ENCODE data around the gene KLF13. TPM values are rescaled to one million over a fixed set of nuclear protein-coding genes. Genes with fewer than 3 reads are reported as not detected.
A peak's percentile ranks its signal among the peaks of the same experiment; 100 is the strongest.

The KLF13 gene
- 100 to 1,000 TPM; 235 to 264 TPM for total RNA-seq

DNA sequence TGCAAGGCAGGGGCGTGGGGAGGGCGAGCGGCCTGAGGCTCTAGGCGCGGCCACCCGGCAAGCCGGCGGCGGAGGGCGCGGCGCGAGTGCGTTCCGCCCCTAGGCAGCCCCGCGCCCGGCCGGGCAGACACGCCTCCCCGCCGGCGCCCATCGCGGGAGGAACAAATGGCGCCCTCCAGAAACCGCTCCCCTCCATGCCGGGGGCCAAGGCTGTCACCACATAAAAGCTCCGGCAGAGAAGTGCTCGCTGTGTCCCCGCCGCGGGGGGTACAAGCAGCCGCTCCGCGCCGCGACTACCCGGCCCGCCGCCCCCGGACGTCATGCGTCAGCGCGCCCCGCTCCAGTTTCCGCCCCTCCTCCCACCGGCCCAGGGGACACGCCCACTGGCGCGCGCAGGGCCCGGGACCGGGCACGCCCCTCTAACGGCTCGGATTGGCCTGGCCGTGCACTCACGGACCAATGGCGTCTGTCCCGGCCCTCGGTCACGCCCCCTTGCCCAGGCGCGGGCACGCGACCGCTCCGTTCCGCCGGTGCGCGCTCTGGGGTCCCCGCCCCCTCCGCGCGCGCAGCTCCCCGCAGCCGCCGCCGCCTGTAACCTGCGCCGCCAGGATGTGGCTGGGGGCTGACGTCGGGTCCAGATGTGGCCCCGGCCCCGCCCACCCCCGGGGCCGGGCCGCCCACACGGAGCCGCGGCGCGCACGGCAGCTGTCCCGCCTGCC is at the start of gene KLF13:
TSS of gene KLF13 (plus strand) at position 680 of the 719 bp plus-strand sequence. CDS start 378 bp downstream, outside the sequence.
- Mint-ChIP-seq H3K9me3 (peaks cover 5% of the 10 kb centered on the region), H3K4me3 (peak within 1 kb of the TSS; percentile 86), H3K27me3 (no peaks in the 10 kb centered on the region), H3K4me1 (peaks cover 50% of the 10 kb centered on the region), H3K36me3 (ENCODE audit: low read depth) (peaks cover 48% of the 10 kb centered on the region), H3K27ac (peak within 1 kb of the TSS; percentile 77)
- CTCF ChIA-PET = interaction anchor here (0.7 to 2.5 kb wide), 8 partner anchors 10 to 162 kb away, joined by 3 to 9 read pairs (median 4); no protein-coding TSS in a partner anchor
- DNase-seq = peak; percentile 99
- POLR2A ChIA-PET = interaction anchor here (0.8 to 0.9 kb wide), 3 partner anchors 27 to 111 kb away, joined by 3 to 6 read pairs (median 6); no protein-coding TSS in a partner anchor

GRCh38 chr15:31277335-31278060 is 49.1 kb upstream of the KLF13 start:
- H3K4me3 Mint-ChIP-seq = no peak overlapping the region
- H3K27me3 Mint-ChIP-seq = no peaks in the 10 kb centered on the region
- no peaks in the 10 kb centered on the region for H3K9me3 Mint-ChIP-seq
- H3K36me3 Mint-ChIP-seq (ENCODE audit: low read depth) = no peaks in the 10 kb centered on the region
- ChIA-PET POLR2A (no interaction called here), CTCF (interaction anchor here (0.9 to 1.4 kb wide), 3 partner anchors 11 to 210 kb away, joined by 3 to 5 read pairs (median 3); no protein-coding TSS in a partner anchor)
- DNase-seq = no peak
- H3K4me1 Mint-ChIP-seq = peaks cover 27% of the 10 kb centered on the region
- peak overlapping the region; percentile 46 for H3K27ac Mint-ChIP-seq

DNA sequence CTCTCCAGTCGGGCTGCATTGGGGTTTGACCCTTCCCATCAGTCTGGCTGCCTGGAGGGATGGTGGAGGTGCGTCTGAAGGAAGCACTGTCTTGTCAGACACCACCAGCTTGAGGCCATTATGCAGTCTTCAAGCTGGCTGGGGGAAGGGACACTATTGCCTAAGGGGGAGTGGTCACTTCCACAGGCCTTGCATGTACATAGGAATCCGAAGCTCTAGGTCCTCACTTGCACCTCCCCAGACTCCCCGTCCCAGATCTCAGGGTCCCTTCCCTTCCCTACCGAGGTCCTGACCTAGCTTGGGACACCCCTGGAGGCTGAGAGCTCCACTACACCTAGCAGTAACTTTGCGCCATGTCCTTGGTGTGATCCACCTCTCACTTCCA is 48.6 kb upstream of the KLF13 start:
- H3K4me3 Mint-ChIP-seq = no peak overlapping the region
- H3K27me3 Mint-ChIP-seq = no peaks in the 10 kb centered on the region
- peak overlapping the region; percentile 57 for H3K27ac Mint-ChIP-seq
- ChIA-PET CTCF (interaction anchor here (0.9 to 1.4 kb wide), 3 partner anchors 12 to 210 kb away, joined by 3 to 5 read pairs (median 3); no protein-coding TSS in a partner anchor), POLR2A (no interaction called here)
- H3K4me1 Mint-ChIP-seq = peaks cover 25% of the 10 kb centered on the region
- no peaks in the 10 kb centered on the region for H3K9me3 Mint-ChIP-seq
- H3K36me3 Mint-ChIP-seq (ENCODE audit: low read depth) = no peaks in the 10 kb centered on the region
- peak; percentile 4 for DNase-seq

- Mint-ChIP-seq H3K27ac (peak overlapping the region; percentile 77), H3K27me3 (no peaks in the 10 kb centered on the region), H3K4me1 (peaks cover 22% of the 10 kb centered on the region), H3K4me3 (no peak overlapping the region), H3K9me3 (no peaks in the 10 kb centered on the region), H3K36me3 (ENCODE audit: low read depth) (no peaks in the 10 kb centered on the region)
- ChIA-PET POLR2A (no interaction called here), CTCF (interaction anchor here (0.9 to 1.4 kb wide), 3 partner anchors 12 to 209 kb away, joined by 3 to 5 read pairs (median 3); no protein-coding TSS in a partner anchor)
- peak; percentile 4 for DNase-seq
Measured at GRCh38 chr15:31278544-31279220, 48.0 kb upstream of the KLF13 start.

DNA sequence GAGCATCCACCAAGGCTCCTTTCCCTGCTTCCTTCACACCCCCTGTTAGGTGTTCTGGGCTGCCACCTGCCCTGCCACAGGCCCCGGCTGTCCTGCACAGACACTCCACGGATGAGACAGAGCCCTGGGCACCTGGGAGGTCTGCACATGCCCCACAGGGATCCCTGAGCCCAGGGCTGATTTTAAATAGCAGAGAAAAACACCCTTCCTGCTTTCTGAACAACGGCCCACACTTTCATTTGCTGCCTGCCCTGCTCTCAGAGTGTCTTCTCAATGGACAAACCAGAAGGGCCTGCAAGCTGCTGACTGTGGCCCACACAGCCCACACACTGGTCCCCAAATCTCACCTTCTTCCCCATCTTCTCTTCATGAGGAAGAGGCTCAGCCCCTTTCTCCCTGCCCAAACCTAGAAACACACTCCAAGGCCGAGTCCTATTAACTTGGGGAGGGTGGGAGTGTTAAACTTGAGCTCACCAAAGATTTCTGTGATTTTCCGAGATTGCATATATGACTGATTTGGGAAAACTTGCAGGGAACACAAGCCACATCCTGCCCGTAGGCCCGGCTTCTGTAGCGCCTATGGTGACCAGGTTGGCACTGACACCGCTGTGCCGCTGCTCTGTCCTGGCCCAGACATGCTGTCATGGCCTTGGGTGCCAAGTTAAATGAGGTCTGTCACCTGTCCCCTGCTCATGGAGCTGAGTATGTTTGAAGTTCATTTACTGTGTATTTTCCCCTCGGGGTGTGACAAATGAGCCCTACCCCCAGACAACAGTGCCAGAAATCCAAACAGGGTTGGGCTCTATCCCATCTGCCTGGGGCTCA is 47.2 kb upstream of the KLF13 start:
- H3K27ac Mint-ChIP-seq = peak overlapping the region; percentile 77
- ChIA-PET POLR2A (no interaction called here), CTCF (interaction anchor here (1.0 kb wide), 1 partner anchor 12 kb away, joined by 3 read pairs; no protein-coding TSS in a partner anchor)

GRCh38 chr15:31280046-31280830 is 46.4 kb upstream of the KLF13 start:
- no peak overlapping the region for H3K4me3 Mint-ChIP-seq
- no peak overlapping the region for H3K27ac Mint-ChIP-seq
- DNase-seq = peak; percentile 4
- CTCF ChIA-PET = interaction anchor here (1.0 to 1.6 kb wide), 3 partner anchors 13 to 65 kb away, joined by 3 read pairs; no protein-coding TSS in a partner anchor
- H3K9me3 Mint-ChIP-seq = peaks cover 3% of the 10 kb centered on the region
- H3K27me3 Mint-ChIP-seq = peaks cover 3% of the 10 kb centered on the region
- POLR2A ChIA-PET = no interaction called here
- no peaks in the 10 kb centered on the region for H3K36me3 Mint-ChIP-seq (ENCODE audit: low read depth)
- H3K4me1 Mint-ChIP-seq = peaks cover 8% of the 10 kb centered on the region

More for the DNA sequence above, 47.2 kb upstream of the KLF13 start:
- Mint-ChIP-seq H3K4me3 (no peak overlapping the region), H3K36me3 (ENCODE audit: low read depth) (no peaks in the 10 kb centered on the region), H3K9me3 (peaks cover 3% of the 10 kb centered on the region), H3K4me1 (peaks cover 16% of the 10 kb centered on the region), H3K27me3 (peaks cover 3% of the 10 kb centered on the region)
- peak; percentile 3 for DNase-seq

- ChIA-PET CTCF (interaction anchor here (1.1 to 1.6 kb wide), 2 partner anchors 39 to 65 kb away, joined by 3 read pairs; no protein-coding TSS in a partner anchor), POLR2A (no interaction called here)
- H3K4me1 Mint-ChIP-seq = peaks cover 8% of the 10 kb centered on the region
- no peak overlapping the region for H3K4me3 Mint-ChIP-seq
- H3K27ac Mint-ChIP-seq = no peak overlapping the region
- H3K27me3 Mint-ChIP-seq = peaks cover 4% of the 10 kb centered on the region
- no peak for DNase-seq
- peaks cover 3% of the 10 kb centered on the region for H3K9me3 Mint-ChIP-seq
- H3K36me3 Mint-ChIP-seq (ENCODE audit: low read depth) = no peaks in the 10 kb centered on the region
Measured at GRCh38 chr15:31280831-31281216, 45.8 kb upstream of the KLF13 start.

GRCh38 chr15:31283043-31283442 is 43.6 kb upstream of the KLF13 start:
- peaks cover 12% of the 10 kb centered on the region for H3K9me3 Mint-ChIP-seq
- POLR2A ChIA-PET = no interaction called here
- no peak for DNase-seq
- H3K4me1 Mint-ChIP-seq = peaks cover 8% of the 10 kb centered on the region
- H3K27ac Mint-ChIP-seq = no peak overlapping the region
- H3K36me3 Mint-ChIP-seq (ENCODE audit: low read depth) = peaks cover 6% of the 10 kb centered on the region
- no peak overlapping the region for H3K4me3 Mint-ChIP-seq
- peaks cover 12% of the 10 kb centered on the region for H3K27me3 Mint-ChIP-seq
- CTCF ChIA-PET = no interaction called here

- DNase-seq = no peak
- CTCF ChIA-PET = no interaction called here
- Mint-ChIP-seq H3K27ac (no peak overlapping the region), H3K9me3 (peaks cover 15% of the 10 kb centered on the region), H3K36me3 (ENCODE audit: low read depth) (peaks cover 8% of the 10 kb centered on the region), H3K27me3 (peaks cover 21% of the 10 kb centered on the region), H3K4me1 (no peaks in the 10 kb centered on the region), H3K4me3 (no peak overlapping the region)
- POLR2A ChIA-PET = interaction anchor here (0.6 kb wide), 1 partner anchor 40 kb away, joined by 4 read pairs; no protein-coding TSS in a partner anchor
Measured at GRCh38 chr15:31285772-31286261, 40.8 kb upstream of the KLF13 start.

DNA sequence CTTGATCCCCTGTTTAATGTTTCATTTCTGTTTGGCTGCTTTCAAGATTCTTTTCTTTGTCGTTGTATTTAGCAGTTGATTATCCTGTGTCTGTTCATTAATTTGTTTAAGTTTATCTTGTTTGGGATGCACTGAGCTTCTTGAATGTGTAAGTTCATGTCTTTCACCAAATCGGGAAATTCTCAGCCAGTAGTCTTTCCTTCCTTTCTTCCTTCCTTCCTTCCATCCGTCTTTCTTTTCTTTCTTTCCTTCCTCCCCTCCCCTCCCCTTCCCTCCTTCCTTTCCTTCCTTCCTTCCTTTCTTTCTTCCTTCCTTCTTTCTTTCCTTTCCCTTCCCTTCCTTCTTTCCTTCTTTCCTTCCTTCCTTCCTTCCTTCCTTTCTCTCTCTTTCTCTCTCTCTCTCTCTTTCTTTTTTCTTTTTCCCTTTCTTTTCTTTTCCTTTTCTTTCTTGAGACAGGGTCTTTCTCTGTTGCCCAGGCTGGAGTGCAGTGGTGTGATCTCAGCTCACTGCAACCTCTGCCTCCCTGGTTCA is 35.5 kb upstream of the KLF13 start:
- H3K4me1 Mint-ChIP-seq = peaks cover 1% of the 10 kb centered on the region
- POLR2A ChIA-PET = no interaction called here
- CTCF ChIA-PET = interaction anchor here (0.7 kb wide), 2 partner anchors 28 to 162 kb away, joined by 3 read pairs; no protein-coding TSS in a partner anchor
- peaks cover 58% of the 10 kb centered on the region for H3K27me3 Mint-ChIP-seq
- H3K9me3 Mint-ChIP-seq = peaks cover 12% of the 10 kb centered on the region
- no peak overlapping the region for H3K27ac Mint-ChIP-seq
- DNase-seq = no peak
- H3K4me3 Mint-ChIP-seq = no peak overlapping the region
- peaks cover 8% of the 10 kb centered on the region for H3K36me3 Mint-ChIP-seq (ENCODE audit: low read depth)

- Mint-ChIP-seq H3K27me3 (peaks cover 61% of the 10 kb centered on the region), H3K9me3 (peaks cover 9% of the 10 kb centered on the region), H3K27ac (no peak overlapping the region), H3K36me3 (ENCODE audit: low read depth) (peaks cover 3% of the 10 kb centered on the region), H3K4me1 (peaks cover 1% of the 10 kb centered on the region), H3K4me3 (no peak overlapping the region)
- DNase-seq = no peak
- CTCF ChIA-PET = interaction anchor here (0.6 kb wide), 1 partner anchor 94 kb away, joined by 3 read pairs; no protein-coding TSS in a partner anchor
- POLR2A ChIA-PET = no interaction called here
Measured at GRCh38 chr15:31292391-31293015, 34.1 kb upstream of the KLF13 start.
